ENCODE results near the gene GLUD2. TPM values are rescaled to one million over a fixed set of nuclear protein-coding genes. Genes with fewer than 3 reads are reported as not detected.
"Not testable (repeated sequence)": the region's sequence is repeated elsewhere in the genome, so short reads cannot be mapped to it uniquely, and the experiment has no call there.

Gene GLUD2
- total RNA-seq (2014; rRNA removed; shearing (Covaris generic)) (0.18 and 0.41 TPM in 2 replicates), total RNA-seq (2022) (0.24 TPM in 1 of 2 replicates, not detected in the other), Bru-seq, nascent RNA (not detected), BruChase-seq, experiment 1, labeled RNA remaining after a 6-hour chase (percentile 37 among the genes with signal in this experiment), BruChase-seq, experiment 2, labeled RNA remaining after a 2-hour chase (percentile 26 among the genes with signal in this experiment)
- long read RNA-seq, result 0 reads

DNA sequence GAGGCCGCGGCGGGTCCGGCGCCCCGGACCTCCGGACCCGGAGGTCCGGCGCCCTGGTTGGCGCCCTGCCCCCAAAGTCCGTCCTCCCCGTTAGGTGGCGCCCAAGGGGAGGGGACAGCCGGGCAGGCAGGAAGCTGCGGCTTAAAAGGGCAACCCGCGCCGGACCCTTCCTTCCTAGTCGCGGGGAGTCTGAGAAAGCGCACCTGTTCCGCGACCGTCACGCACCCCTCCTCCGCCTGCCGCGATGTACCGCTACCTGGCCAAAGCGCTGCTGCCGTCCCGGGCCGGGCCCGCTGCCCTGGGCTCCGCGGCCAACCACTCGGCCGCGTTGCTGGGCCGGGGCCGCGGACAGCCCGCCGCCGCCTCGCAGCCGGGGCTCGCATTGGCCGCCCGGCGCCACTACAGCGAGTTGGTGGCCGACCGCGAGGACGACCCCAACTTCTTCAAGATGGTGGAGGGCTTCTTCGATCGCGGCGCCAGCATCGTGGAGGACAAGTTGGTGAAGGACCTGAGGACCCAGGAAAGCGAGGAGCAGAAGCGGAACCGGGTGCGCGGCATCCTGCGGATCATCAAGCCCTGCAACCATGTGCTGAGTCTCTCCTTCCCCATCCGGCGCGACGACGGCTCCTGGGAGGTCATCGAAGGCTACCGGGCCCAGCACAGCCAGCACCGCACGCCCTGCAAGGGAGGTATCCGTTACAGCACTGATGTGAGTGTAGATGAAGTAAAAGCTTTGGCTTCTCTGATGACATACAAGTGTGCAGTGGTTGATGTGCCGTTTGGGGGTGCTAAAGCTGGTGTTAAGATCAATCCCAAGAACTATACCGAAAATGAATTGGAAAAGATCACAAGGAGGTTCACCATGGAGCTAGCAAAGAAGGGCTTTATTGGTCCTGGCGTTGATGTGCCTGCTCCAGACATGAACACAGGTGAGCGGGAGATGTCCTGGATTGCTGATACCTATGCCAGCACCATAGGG is at the start of gene GLUD2:
Gene GLUD2, plus strand, starts transcription at position 170 of the 979 bp plus-strand sequence. Its CDS starts 75 bp downstream, at position 245.
- intact Hi-C loops (cut with micrococcal nuclease; ENCODE audit: unreplicated experiment); H3K36me3 ChIP-seq (ENCODE audit: insufficient read depth, low read length); H4K20me1 ChIP-seq (ENCODE audit: insufficient read depth, low read length); H3K4me1 ChIP-seq (ENCODE audit: insufficient read depth, low read length, poor library complexity, severe bottlenecking); BruUV-seq (replicated peaks); H3K9me2 ChIP-seq (ENCODE audit: insufficient read depth, low read length); DNase-seq (ENCODE audit: low spot score); POLR2A ChIA-PET; H3K9me3 ChIP-seq (ENCODE audit: low read length); H3K4me3 ChIP-seq (ENCODE audit: low read depth, low read length, poor library complexity, severe bottlenecking); H3K27ac ChIP-seq (ENCODE audit: low read depth, low read length, poor library complexity, severe bottlenecking); H3K4me2 ChIP-seq (ENCODE audit: low read length); CTCF ChIA-PET (ENCODE audit: unreplicated experiment); H3K79me2 ChIP-seq (ENCODE audit: insufficient read depth, low read depth, low read length); H2AFZ ChIP-seq (ENCODE audit: low read length): not testable (repeated sequence)

DNA sequence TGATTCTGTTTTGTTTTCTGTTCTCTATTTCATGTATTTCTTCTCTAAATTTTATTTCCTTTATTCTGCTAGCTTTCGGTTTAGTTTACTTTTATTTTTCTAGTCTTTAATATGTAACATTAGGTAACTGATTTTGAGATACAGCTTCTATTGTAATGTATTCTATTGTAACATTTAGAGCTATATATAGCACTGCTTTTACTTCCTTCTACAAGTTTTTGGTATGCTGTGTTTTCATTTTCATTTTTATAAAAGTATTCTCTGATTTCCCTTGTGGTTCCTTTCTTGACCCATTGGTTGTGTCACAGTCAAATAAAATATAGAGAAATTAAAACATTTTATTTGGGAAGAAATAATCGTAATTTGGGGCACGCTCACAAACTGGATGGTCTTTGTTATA is 48.0 kb upstream of the GLUD2 start:
- Histone ChIP-seq H3K4me1 (ENCODE audit: insufficient read depth, low read length, poor library complexity, severe bottlenecking) (no peaks in the 10 kb centered on the region), H3K27ac (ENCODE audit: low read depth, low read length, poor library complexity, severe bottlenecking) (no peak overlapping the region), H3K36me3 (ENCODE audit: insufficient read depth, low read length) (no peaks in the 10 kb centered on the region), H3K9me3 (ENCODE audit: low read length) (no peaks in the 10 kb centered on the region), H3K4me2 (ENCODE audit: low read length) (no peak overlapping the region), H3K79me2 (ENCODE audit: insufficient read depth, low read depth, low read length) (no peaks in the 10 kb centered on the region), H3K4me3 (ENCODE audit: low read depth, low read length, poor library complexity, severe bottlenecking) (no peak overlapping the region), H3K9me2 (ENCODE audit: insufficient read depth, low read length) (no peaks in the 10 kb centered on the region), H4K20me1 (ENCODE audit: insufficient read depth, low read length) (no peaks in the 10 kb centered on the region), H2AFZ (ENCODE audit: low read length) (no peak overlapping the region)
- DNase-seq (ENCODE audit: low spot score), result no peak
- intact Hi-C loops (cut with micrococcal nuclease; ENCODE audit: unreplicated experiment), result no loop called here
- no peak for TF ChIP-seq EZH2phosphoT487 (IDR thresholded peaks at IDR 0.05; ENCODE audit: borderline replicate concordance, low read depth, low read length)
- TF ChIP-seq, protein P1, sequence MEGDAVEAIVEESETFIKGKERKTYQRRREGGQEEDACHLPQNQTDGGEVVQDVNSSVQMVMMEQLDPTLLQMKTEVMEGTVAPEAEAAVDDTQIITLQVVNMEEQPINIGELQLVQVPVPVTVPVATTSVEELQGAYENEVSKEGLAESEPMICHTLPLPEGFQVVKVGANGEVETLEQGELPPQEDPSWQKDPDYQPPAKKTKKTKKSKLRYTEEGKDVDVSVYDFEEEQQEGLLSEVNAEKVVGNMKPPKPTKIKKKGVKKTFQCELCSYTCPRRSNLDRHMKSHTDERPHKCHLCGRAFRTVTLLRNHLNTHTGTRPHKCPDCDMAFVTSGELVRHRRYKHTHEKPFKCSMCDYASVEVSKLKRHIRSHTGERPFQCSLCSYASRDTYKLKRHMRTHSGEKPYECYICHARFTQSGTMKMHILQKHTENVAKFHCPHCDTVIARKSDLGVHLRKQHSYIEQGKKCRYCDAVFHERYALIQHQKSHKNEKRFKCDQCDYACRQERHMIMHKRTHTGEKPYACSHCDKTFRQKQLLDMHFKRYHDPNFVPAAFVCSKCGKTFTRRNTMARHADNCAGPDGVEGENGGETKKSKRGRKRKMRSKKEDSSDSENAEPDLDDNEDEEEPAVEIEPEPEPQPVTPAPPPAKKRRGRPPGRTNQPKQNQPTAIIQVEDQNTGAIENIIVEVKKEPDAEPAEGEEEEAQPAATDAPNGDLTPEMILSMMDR (conservative IDR thresholded peaks at IDR 0.05; ENCODE audit: low read length), result no peak
- POLR2A ChIA-PET, result interaction anchor here (0.6 kb wide), 1 partner anchor 644 kb away, joined by 3 read pairs; no protein-coding TSS in a partner anchor
- BruUV-seq (replicated peaks), result no TSS peak
- CTCF ChIA-PET (ENCODE audit: unreplicated experiment), result no interaction called here

DNA sequence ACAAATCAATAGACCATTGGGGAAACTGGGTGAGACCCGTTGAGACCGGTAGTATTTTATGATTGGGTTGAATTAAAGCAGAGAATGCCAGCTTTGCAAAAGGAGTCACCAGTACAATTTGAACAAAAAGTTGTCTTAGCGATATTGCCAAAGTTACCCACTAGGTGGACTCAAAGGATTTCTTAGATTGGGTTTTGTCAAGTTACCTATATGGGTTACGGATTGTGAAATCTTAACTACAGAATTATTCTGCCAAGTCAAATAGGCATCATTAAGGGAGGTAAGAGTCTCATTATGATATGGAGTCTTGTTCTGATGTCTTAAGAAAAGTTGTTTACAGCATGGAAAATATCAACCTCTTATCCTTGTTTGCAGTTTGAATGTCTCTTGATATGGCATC is 46.8 kb upstream of the GLUD2 start:
- H4K20me1 ChIP-seq (ENCODE audit: insufficient read depth, low read length), result no peaks in the 10 kb centered on the region
- H3K9me2 ChIP-seq (ENCODE audit: insufficient read depth, low read length), result no peaks in the 10 kb centered on the region
- BruUV-seq (replicated peaks), result no TSS peak
- no peak overlapping the region for H3K4me2 ChIP-seq (ENCODE audit: low read length)
- no peaks in the 10 kb centered on the region for H3K79me2 ChIP-seq (ENCODE audit: insufficient read depth, low read depth, low read length)
- intact Hi-C loops (cut with micrococcal nuclease; ENCODE audit: unreplicated experiment), result no loop called here
- ChIA-PET POLR2A (no interaction called here), CTCF (ENCODE audit: unreplicated experiment) (no interaction called here)
- no peaks in the 10 kb centered on the region for H3K36me3 ChIP-seq (ENCODE audit: insufficient read depth, low read length)
- no peak for TF ChIP-seq EZH2phosphoT487 (IDR thresholded peaks at IDR 0.05; ENCODE audit: borderline replicate concordance, low read depth, low read length)
- TF ChIP-seq, protein P1 (conservative IDR thresholded peaks at IDR 0.05; ENCODE audit: low read length), result peak; percentile 62
- peak; percentile 3 for DNase-seq (ENCODE audit: low spot score)
- H2AFZ ChIP-seq (ENCODE audit: low read length), result no peak overlapping the region
- no peak overlapping the region for H3K27ac ChIP-seq (ENCODE audit: low read depth, low read length, poor library complexity, severe bottlenecking)
- no peak overlapping the region for H3K4me3 ChIP-seq (ENCODE audit: low read depth, low read length, poor library complexity, severe bottlenecking)
- H3K9me3 ChIP-seq (ENCODE audit: low read length), result no peaks in the 10 kb centered on the region
- H3K4me1 ChIP-seq (ENCODE audit: insufficient read depth, low read length, poor library complexity, severe bottlenecking), result no peaks in the 10 kb centered on the region
